ENCODE data around the gene FAM234A.

FAM234A gene

DNA sequence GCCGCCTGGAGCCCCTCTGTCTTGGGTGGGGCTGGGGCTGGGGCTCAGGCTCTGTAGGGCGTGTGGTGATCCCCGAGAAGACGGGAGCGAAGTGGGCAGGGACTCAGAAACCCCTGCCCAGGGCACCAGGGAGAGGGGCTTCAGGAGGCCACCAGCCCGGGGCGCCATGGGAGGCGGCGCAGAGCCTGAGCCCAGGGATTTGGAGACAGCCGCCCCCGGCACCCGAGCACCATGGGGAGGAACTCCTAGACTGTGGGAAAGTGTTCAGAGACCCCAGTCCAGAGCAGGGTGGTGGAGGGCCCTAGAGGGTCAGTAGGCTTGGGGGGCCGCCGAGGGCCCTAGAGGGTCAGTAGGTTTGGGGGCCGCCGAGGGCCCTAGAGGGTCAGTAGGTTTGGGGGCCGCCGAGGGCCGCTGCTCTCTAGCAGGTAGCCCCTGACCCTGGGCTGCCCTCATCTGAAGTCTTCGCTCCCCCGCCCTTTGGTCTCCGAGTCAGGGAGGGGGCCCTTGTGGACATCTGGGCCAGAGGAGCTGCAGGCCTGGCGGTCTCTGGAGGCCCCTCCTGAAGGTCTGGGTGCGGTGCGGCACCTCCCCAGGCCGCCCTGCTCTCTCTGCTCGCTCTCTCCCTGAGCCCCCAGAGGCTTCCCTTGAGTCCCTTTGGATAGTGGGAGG lies 46.5 kb downstream of the FAM234A start:
- H3K4me3 ChIP-seq (ENCODE audit: low read depth, low read length, poor library complexity, severe bottlenecking): no peak overlapping the region
- no peaks in the 10 kb centered on the region for H3K9me3 ChIP-seq (ENCODE audit: low read length)
- no peak overlapping the region for H3K9ac ChIP-seq (ENCODE audit: low read length)
- TF ChIP-seq EZH2 (IDR thresholded peaks at IDR 0.05; ENCODE audit: borderline replicate concordance, low read length): no peak
- TF ChIP-seq, protein P1, sequence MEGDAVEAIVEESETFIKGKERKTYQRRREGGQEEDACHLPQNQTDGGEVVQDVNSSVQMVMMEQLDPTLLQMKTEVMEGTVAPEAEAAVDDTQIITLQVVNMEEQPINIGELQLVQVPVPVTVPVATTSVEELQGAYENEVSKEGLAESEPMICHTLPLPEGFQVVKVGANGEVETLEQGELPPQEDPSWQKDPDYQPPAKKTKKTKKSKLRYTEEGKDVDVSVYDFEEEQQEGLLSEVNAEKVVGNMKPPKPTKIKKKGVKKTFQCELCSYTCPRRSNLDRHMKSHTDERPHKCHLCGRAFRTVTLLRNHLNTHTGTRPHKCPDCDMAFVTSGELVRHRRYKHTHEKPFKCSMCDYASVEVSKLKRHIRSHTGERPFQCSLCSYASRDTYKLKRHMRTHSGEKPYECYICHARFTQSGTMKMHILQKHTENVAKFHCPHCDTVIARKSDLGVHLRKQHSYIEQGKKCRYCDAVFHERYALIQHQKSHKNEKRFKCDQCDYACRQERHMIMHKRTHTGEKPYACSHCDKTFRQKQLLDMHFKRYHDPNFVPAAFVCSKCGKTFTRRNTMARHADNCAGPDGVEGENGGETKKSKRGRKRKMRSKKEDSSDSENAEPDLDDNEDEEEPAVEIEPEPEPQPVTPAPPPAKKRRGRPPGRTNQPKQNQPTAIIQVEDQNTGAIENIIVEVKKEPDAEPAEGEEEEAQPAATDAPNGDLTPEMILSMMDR (IDR thresholded peaks at IDR 0.05; ENCODE audit: low read length): no peak
- no peak overlapping the region for H2AFZ ChIP-seq (ENCODE audit: low read length)
- no peaks in the 10 kb centered on the region for H3F3A ChIP-seq (ENCODE audit: insufficient read depth, low read length)
- H4K20me1 ChIP-seq (ENCODE audit: insufficient read depth, low read length): no peaks in the 10 kb centered on the region
- H3K9me2 ChIP-seq (ENCODE audit: low read depth, low read length): no peaks in the 10 kb centered on the region
- peaks cover 2% of the 10 kb centered on the region; the same call in 1 of the 2 replicates for H3K27me3 ChIP-seq (ENCODE audit: insufficient read depth, low read length)
- no peaks in the 10 kb centered on the region for H3K36me3 ChIP-seq (ENCODE audit: insufficient read depth, low read length)
- no peak overlapping the region for H3K27ac ChIP-seq (ENCODE audit: low read depth, low read length, poor library complexity, severe bottlenecking)
- H3K4me2 ChIP-seq (ENCODE audit: low read length): no peak overlapping the region
- H3K4me1 ChIP-seq (ENCODE audit: insufficient read depth, low read length, severe bottlenecking): peaks cover 8% of the 10 kb centered on the region
- H3K79me2 ChIP-seq (ENCODE audit: insufficient read depth, low read length): no peaks in the 10 kb centered on the region

DNA sequence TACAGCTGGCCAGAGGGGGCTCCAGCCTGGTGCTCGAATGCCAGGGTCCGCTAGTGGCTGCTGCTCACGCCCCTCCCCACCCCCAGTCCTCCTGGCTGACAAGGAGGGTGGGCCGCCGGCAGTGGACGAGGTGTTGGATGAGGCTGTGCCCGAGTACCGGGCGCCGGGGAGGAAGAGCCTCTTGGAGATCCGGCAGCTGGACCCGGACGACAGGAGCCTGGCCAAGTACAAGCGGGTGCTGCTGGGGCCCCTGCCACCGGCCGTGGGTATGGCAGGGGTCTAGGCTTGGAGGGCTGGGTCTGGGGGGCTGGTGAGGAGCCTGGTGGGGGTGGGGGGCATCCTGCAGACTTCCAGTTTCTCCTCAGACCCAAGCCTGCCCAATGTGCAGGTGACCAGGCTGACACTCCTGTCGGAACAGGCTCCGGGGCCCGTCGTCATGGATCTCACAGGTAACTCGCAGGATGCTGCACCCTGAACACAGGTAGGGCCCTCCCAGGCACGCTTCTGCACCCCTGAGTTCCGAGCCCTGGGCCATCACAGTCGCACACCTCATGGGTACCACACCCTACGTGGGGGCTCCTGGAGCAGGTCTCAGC lies 47.1 kb downstream of the FAM234A start:
- no peaks in the 10 kb centered on the region for H3K9me2 ChIP-seq (ENCODE audit: low read depth, low read length)
- no peaks in the 10 kb centered on the region for H3K79me2 ChIP-seq (ENCODE audit: insufficient read depth, low read length)
- H3K36me3 ChIP-seq (ENCODE audit: insufficient read depth, low read length): no peaks in the 10 kb centered on the region; the same call in 1 of the 2 replicates
- no peak overlapping the region for H3K4me3 ChIP-seq (ENCODE audit: low read depth, low read length, poor library complexity, severe bottlenecking)
- H3K4me1 ChIP-seq (ENCODE audit: insufficient read depth, low read length, severe bottlenecking): peaks cover 8% of the 10 kb centered on the region
- TF ChIP-seq, protein P1 (IDR thresholded peaks at IDR 0.05; ENCODE audit: low read length): no peak
- no peaks in the 10 kb centered on the region for H3F3A ChIP-seq (ENCODE audit: insufficient read depth, low read length)
- H3K4me2 ChIP-seq (ENCODE audit: low read length): no peak overlapping the region
- no peak overlapping the region for H3K9ac ChIP-seq (ENCODE audit: low read length)
- H3K9me3 ChIP-seq (ENCODE audit: low read length): no peaks in the 10 kb centered on the region
- H3K27ac ChIP-seq (ENCODE audit: low read depth, low read length, poor library complexity, severe bottlenecking): no peak overlapping the region
- H2AFZ ChIP-seq (ENCODE audit: low read length): no peak overlapping the region
- no peaks in the 10 kb centered on the region for H3K27me3 ChIP-seq (ENCODE audit: insufficient read depth, low read length)
- no peaks in the 10 kb centered on the region for H4K20me1 ChIP-seq (ENCODE audit: insufficient read depth, low read length)

DNA sequence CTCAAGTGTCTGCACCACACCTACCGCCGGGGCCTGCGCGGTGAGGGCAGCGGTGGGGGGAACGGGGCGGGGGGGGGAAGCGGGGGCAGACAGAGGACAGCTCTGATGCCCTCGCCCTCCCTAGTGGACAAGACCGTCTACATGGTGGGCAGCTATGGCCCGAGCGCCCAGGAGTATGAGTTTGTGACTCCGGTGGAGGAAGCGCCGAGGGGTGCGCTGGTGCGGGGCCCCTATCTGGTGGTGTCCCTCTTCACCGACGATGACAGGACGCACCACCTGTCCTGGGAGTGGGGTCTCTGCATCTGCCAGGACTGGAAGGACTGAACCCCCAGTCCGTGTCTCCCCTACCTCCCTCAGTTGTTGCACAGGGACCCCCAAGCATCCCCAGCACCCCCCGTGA lies 47.9 kb downstream of the FAM234A start:
- no peaks in the 10 kb centered on the region for H4K20me1 ChIP-seq (ENCODE audit: insufficient read depth, low read length)
- H3K4me1 ChIP-seq (ENCODE audit: insufficient read depth, low read length, severe bottlenecking): peaks cover 8% of the 10 kb centered on the region
- no peaks in the 10 kb centered on the region for H3K79me2 ChIP-seq (ENCODE audit: insufficient read depth, low read length)
- H3K4me2 ChIP-seq (ENCODE audit: low read length): no peak overlapping the region
- no peaks in the 10 kb centered on the region for H3K9me2 ChIP-seq (ENCODE audit: low read depth, low read length)
- H3K27me3 ChIP-seq (ENCODE audit: insufficient read depth, low read length): no peaks in the 10 kb centered on the region
- H3K4me3 ChIP-seq (ENCODE audit: low read depth, low read length, poor library complexity, severe bottlenecking): no peak overlapping the region
- no peak overlapping the region for H3K27ac ChIP-seq (ENCODE audit: low read depth, low read length, poor library complexity, severe bottlenecking)
- H3K9me3 ChIP-seq (ENCODE audit: low read length): no peaks in the 10 kb centered on the region
- no peaks in the 10 kb centered on the region for H3F3A ChIP-seq (ENCODE audit: insufficient read depth, low read length)
- H2AFZ ChIP-seq (ENCODE audit: low read length): no peak overlapping the region
- TF ChIP-seq, protein P1 (IDR thresholded peaks at IDR 0.05; ENCODE audit: low read length): no peak
- TF ChIP-seq EZH2 (IDR thresholded peaks at IDR 0.05; ENCODE audit: borderline replicate concordance, low read length): no peak
- no peak overlapping the region for H3K9ac ChIP-seq (ENCODE audit: low read length)
- no peaks in the 10 kb centered on the region; the same call in 1 of the 2 replicates for H3K36me3 ChIP-seq (ENCODE audit: insufficient read depth, low read length)

Data from OCI-LY1 (cell line).